ENCODE data around the gene EXD3. TPM values are rescaled to one million over a fixed set of nuclear protein-coding genes. Genes with fewer than 3 reads are reported as not detected.

The EXD3 gene
- polyA plus RNA-seq, 5 donors = 10.9 to 22.0 (median 15.0) TPM

GRCh38 chr9:137432687-137433348 lies 9.9 kb upstream of the EXD3 start:
- DNase-seq = no peak

GRCh38 chr9:137431416-137431931 lies 8.5 kb upstream of the EXD3 start:
- DNase-seq = no peak

- no peak for DNase-seq
Measured at GRCh38 chr9:137430723-137431415, 7.9 kb upstream of the EXD3 start.

- DNase-seq = no peak
Measured at GRCh38 chr9:137429974-137430722, 7.2 kb upstream of the EXD3 start.

GRCh38 chr9:137429546-137429890 lies 6.6 kb upstream of the EXD3 start:
- DNase-seq = no peak

- no peak for DNase-seq
Measured at GRCh38 chr9:137428841-137429545, 6.0 kb upstream of the EXD3 start.

- no peak for DNase-seq
Measured at GRCh38 chr9:137428311-137428630, 5.3 kb upstream of the EXD3 start.

- DNase-seq = no peak
Measured at GRCh38 chr9:137427454-137428310, 4.7 kb upstream of the EXD3 start.

- no peak for DNase-seq
Measured at GRCh38 chr9:137426018-137426681, 3.2 kb upstream of the EXD3 start.

- DNase-seq = no peak
Measured at GRCh38 chr9:137423514-137424291, 741 bp upstream of the EXD3 start.

GRCh38 chr9:137421838-137422603 lies 941 bp downstream of the EXD3 start:
- no peak for DNase-seq

- no peak for DNase-seq
Measured at GRCh38 chr9:137417161-137418021, 5.6 kb downstream of the EXD3 start.

GRCh38 chr9:137416563-137417151 lies 6.3 kb downstream of the EXD3 start:
- no peak for DNase-seq

GRCh38 chr9:137416006-137416562 lies 6.9 kb downstream of the EXD3 start:
- DNase-seq = no peak

- no peak for DNase-seq
Measured at GRCh38 chr9:137415451-137415850, 7.5 kb downstream of the EXD3 start.

GRCh38 chr9:137412431-137412830 lies 10.5 kb downstream of the EXD3 start:
- no peak for DNase-seq

- no peak for DNase-seq
Measured at GRCh38 chr9:137411645-137412380, 11.1 kb downstream of the EXD3 start.
